GM04503 (cell line): Measurements from ENCODE around the gene RPS5.
"Not testable (repeated sequence)": the region's sequence is repeated elsewhere in the genome, so short reads cannot be mapped to it uniquely, and the experiment has no call there.

Source experiments
- DNase-seq: peaks from one replicate; pipeline ENCODE4 v3.0.0-alpha.2; 2012; ENCODE audit warnings: low read depth

The RPS5 gene

GRCh38 chr19:58406818-58407657 lies 20.0 kb downstream of the RPS5 start:
- DNase-seq, result no peak

- no peak for DNase-seq
Measured at GRCh38 chr19:58407658-58408151, 20.6 kb downstream of the RPS5 start.

- peak; percentile 59 for DNase-seq
Measured at GRCh38 chr19:58408152-58409009, 21.3 kb downstream of the RPS5 start, which contains the start of gene ZNF584. TSS of gene ZNF584 (plus strand) at chr19:58408649. CDS start at chr19:58409148, 499 bp downstream.

GRCh38 chr19:58409010-58409790 lies 22.1 kb downstream of the RPS5 start:
- no peak for DNase-seq

GRCh38 chr19:58416604-58417003 lies 29.5 kb downstream of the RPS5 start:
- no peak for DNase-seq

GRCh38 chr19:58417071-58417470 lies 30.0 kb downstream of the RPS5 start:
- no peak for DNase-seq

GRCh38 chr19:58428617-58429016 lies 41.5 kb downstream of the RPS5 start:
- DNase-seq, result no peak

GRCh38 chr19:58429745-58430144 lies 42.7 kb downstream of the RPS5 start:
- DNase-seq, result no peak

- DNase-seq, result no peak
Measured at GRCh38 chr19:58434217-58434616, 47.1 kb downstream of the RPS5 start.

GRCh38 chr19:58439576-58440554 lies 52.8 kb downstream of the RPS5 start, which contains the start of gene ZNF132:
TSS of gene ZNF132 (minus strand) at chr19:58440153. CDS start at chr19:58439821, 332 bp downstream.
- DNase-seq, result peak; percentile 99

GRCh38 chr19:58440556-58440955 lies 53.5 kb downstream of the RPS5 start:
- DNase-seq, result no peak

- DNase-seq, result not testable (repeated sequence)
Measured at GRCh38 chr19:58442986-58443385, 55.9 kb downstream of the RPS5 start.
